ENCODE results near the gene CTDSP1. TPM values are rescaled to one million over a fixed set of nuclear protein-coding genes. Genes with fewer than 3 reads are reported as not detected.

CTDSP1 gene
- polyA plus RNA-seq, 1 of the 3 experiments (the other 2 are of a cell fraction): 88.0 TPM

DNA sequence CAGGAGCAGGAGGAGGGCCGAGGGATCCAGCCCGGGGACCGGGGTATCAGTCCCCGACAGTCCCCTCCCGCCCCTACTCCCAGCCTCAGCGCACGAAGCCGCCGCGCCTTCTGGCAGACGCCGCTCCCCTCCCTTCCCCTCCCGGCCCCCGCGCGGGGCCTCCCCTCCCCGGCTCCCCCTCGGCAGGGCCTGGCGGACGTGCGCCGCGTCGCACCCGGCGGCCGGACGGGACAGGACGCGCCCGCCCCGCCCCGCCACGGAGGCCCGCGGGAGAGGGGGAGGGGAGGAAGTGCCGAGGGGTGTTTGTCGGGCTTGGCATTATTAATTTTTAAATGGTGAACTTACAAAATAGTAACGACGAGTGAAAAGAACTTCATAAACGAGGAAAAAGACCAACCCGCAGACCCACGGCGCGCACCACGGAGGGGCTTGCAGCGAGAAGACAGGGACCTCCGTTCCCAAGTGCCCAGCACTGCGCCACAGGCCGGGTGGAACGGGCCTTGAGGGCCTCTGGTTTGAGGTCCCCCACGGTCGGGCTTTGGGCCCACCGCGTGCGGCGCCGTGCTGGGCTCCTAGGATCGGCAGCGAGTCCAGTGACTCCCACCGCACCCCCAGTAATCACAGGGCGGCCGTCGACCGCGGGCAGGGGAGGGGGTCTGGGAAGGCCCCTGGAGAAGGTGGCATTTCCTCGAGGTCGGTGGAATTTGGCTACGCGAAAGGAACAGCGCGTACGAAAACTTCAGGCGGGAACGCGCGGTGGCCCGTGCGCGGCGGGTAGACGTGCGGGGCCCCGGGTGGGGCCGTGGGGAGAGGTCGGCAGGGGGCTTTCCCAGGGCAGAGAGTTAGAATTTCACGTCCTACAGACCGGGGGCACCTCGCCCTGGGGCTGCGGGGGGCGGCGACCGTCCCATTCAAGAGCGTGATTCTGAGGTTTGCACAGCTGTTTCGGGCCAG, 954 bp upstream of the CTDSP1 start:
- peak overlapping the region; percentile 88 to 92 for H3K4me3 ChIP-seq (ENCODE audit: low read depth in 2 of 2, low read length in 1 of 2)
- peaks cover 21 to 33% of the 10 kb centered on the region in 2 experiments; a peak in 3 of 4 replicates for H3K4me1 ChIP-seq (ENCODE audit: control insufficient read depth in 1 of 2, insufficient read depth in 2 of 2, low read depth in 1 of 2, low read length in 1 of 2)
- ChIA-PET POLR2A (no interaction called here), CTCF (interaction anchor here (5.3 kb wide), 1 partner anchor 97 kb away, joined by 31 read pairs; no protein-coding TSS in a partner anchor)
- H3K4me2 ChIP-seq: peak overlapping the region; percentile 87
- H3K36me3 ChIP-seq (replicated peaks in 1 of 2; ENCODE audit: control insufficient read depth in 1 of 2, insufficient read depth in 2 of 2, low read length in 1 of 2): peaks cover 0 to 21% of the 10 kb centered on the region in 2 experiments
- peaks cover 5% of the 10 kb centered on the region; the same call in 1 of the 2 replicates for H4K20me1 ChIP-seq (ENCODE audit: insufficient read depth)
- peaks cover 38% of the 10 kb centered on the region for H3K79me2 ChIP-seq (ENCODE audit: insufficient read depth)
- H3K27me3 ChIP-seq (ENCODE audit: insufficient read depth): no peaks in the 10 kb centered on the region
- WGBS (ENCODE audit: low lambda C conversion rate): 27% methylated on average over 59 of the region's 95 CpGs
- TF ChIP-seq EZH2phosphoT487 (IDR thresholded peaks at IDR 0.05; ENCODE audit: borderline replicate concordance, low read depth): no peak
- no peak for TF ChIP-seq RAD21 (IDR thresholded peaks at IDR 0.05; ENCODE audit: low read length)
- no peak for TF ChIP-seq SMC3 (IDR thresholded peaks at IDR 0.05; ENCODE audit: low read depth, low read length)
- TF ChIP-seq JUND (IDR thresholded peaks at IDR 0.05): no peak
- TF ChIP-seq RFX5 (IDR thresholded peaks at IDR 0.05; ENCODE audit: low read length): no peak
- peak overlapping the region; percentile 51; the same call in 1 of the 2 replicates for H2AFZ ChIP-seq (ENCODE audit: low read depth)
- H3K9me2 ChIP-seq: no peaks in the 10 kb centered on the region
- peak; percentile 80 for DNase-seq
- H3K9me3 ChIP-seq: no peaks in the 10 kb centered on the region
- peaks cover 19% of the 10 kb centered on the region for H3F3A ChIP-seq (replicated peaks; ENCODE audit: insufficient read depth)
- peak overlapping the region; percentile 94 for H3K9ac ChIP-seq
- H3K27ac ChIP-seq (ENCODE audit: low read depth in 2 of 2, low read length in 1 of 2): peak overlapping the region; percentile 88 to 95

DNA sequence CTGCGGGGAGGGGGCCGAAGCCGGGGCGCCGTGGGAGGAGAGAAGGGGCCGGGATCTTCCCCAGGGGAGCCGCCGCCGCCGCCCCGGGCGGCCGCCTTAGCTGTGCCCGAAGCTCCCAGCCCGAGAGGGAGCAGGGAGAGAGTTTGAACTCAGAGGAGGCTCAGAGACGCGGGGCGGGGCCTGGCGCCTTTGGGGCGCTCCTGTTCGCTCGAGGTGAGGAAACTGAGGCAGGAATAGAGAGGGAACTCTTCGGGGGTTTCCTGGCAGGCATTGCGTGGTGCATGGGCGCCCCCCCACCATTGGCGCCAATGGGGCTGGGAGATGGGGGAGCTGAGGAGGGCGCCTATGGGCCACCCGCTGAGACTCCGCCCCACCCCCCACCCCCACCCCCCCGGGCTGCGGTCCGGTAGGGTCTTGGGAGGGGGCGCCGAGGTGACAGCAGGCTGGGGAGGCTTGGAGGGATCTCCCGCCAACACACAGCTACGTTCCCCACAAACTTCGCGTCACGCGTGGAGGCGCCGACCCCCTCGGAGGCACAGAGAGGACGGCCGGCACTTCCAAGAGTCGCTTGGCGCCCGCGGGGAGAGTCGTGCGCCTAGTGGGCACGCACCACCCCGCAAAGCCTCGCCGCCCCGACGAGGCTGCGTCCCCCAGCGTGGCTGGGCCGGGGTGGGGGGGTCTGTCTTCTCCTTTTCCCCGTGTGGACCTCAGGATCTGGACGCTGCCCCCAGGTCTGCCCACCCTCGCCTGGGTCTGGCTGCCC, 680 bp downstream of the CTDSP1 start:
- Histone ChIP-seq H3K4me3 (ENCODE audit: low read depth in 2 of 2, low read length in 1 of 2) (peak overlapping the region; percentile 88 to 92), H3K4me2 (peak overlapping the region; percentile 89), H3F3A (replicated peaks; ENCODE audit: insufficient read depth) (peaks cover 20% of the 10 kb centered on the region), H3K4me1 (ENCODE audit: control insufficient read depth in 1 of 2, insufficient read depth in 2 of 2, low read depth in 1 of 2, low read length in 1 of 2) (peaks cover 22 to 35% of the 10 kb centered on the region in 2 experiments; a peak in 3 of 4 replicates), H3K27me3 (ENCODE audit: insufficient read depth) (no peaks in the 10 kb centered on the region), H3K9me2 (no peaks in the 10 kb centered on the region), H3K36me3 (replicated peaks in 1 of 2; ENCODE audit: control insufficient read depth in 1 of 2, insufficient read depth in 2 of 2, low read length in 1 of 2) (peaks cover 0 to 32% of the 10 kb centered on the region in 2 experiments), H3K27ac (ENCODE audit: low read depth in 2 of 2, low read length in 1 of 2) (peak overlapping the region; percentile 83 to 88), H4K20me1 (ENCODE audit: insufficient read depth) (peaks cover 5% of the 10 kb centered on the region; the same call in 1 of the 2 replicates), H2AFZ (ENCODE audit: low read depth) (no peak overlapping the region), H3K9ac (peak overlapping the region; percentile 98), H3K79me2 (ENCODE audit: insufficient read depth) (peaks cover 42% of the 10 kb centered on the region), H3K9me3 (no peaks in the 10 kb centered on the region)
- under 1% methylated on average over 30 of the region's 63 CpGs for WGBS (ENCODE audit: low lambda C conversion rate)
- CTCF ChIA-PET: interaction anchor here (1.0 to 1.9 kb wide), 5 partner anchors 66 to 310 kb away, joined by 3 to 8 read pairs (median 3); partner anchors contain the start of gene TTLL4
- POLR2A ChIA-PET: interaction anchor here (0.6 to 1.0 kb wide), 2 partner anchors 8 to 1108 kb away, joined by 3 to 5 read pairs; no protein-coding TSS in a partner anchor
- TF ChIP-seq YY1 (IDR thresholded peaks at IDR 0.05; ENCODE audit: low read depth): 0 out of 2 replicates have a peak, but pooled peaks have one; percentile 10
- TF ChIP-seq, protein P1, sequence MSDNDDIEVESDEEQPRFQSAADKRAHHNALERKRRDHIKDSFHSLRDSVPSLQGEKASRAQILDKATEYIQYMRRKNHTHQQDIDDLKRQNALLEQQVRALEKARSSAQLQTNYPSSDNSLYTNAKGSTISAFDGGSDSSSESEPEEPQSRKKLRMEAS (IDR thresholded peaks at IDR 0.05; ENCODE audit: low read depth): peak; percentile 41; the same call in 1 of the 2 replicates
- TF ChIP-seq, protein P2, sequence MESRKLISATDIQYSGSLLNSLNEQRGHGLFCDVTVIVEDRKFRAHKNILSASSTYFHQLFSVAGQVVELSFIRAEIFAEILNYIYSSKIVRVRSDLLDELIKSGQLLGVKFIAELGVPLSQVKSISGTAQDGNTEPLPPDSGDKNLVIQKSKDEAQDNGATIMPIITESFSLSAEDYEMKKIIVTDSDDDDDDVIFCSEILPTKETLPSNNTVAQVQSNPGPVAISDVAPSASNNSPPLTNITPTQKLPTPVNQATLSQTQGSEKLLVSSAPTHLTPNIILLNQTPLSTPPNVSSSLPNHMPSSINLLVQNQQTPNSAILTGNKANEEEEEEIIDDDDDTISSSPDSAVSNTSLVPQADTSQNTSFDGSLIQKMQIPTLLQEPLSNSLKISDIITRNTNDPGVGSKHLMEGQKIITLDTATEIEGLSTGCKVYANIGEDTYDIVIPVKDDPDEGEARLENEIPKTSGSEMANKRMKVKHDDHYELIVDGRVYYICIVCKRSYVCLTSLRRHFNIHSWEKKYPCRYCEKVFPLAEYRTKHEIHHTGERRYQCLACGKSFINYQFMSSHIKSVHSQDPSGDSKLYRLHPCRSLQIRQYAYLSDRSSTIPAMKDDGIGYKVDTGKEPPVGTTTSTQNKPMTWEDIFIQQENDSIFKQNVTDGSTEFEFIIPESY (IDR thresholded peaks at IDR 0.05; ENCODE audit: borderline replicate concordance, low read depth): no peak
- peak; percentile 81 for DNase-seq
